ENCODE data around the gene ARPC3. TPM values are rescaled to one million over a fixed set of nuclear protein-coding genes. Genes with fewer than 3 reads are reported as not detected.

Gene ARPC3
- total and polyA plus RNA-seq, 2 of the 4 experiments (the other 2 are of a cell fraction), result 192 to 204 TPM

DNA sequence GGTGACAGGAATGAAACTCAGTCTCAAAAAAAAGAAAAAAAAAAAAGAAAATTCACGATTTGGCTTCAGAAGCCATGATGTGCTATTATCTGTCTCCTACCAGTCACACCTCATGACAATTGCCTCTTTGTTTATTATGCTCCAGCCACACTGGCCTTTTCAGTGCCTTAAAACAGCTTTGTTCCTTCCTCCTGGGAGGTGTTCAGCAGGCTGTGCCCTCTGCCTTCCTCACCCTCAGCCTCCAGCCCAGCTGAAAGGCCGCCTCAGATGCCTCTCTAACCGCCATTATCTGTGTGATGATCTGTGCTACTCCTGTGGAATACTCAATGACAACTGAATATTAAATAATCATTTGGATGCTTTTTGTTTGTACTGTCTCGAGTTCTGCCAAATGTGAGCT is 8.6 kb upstream of the ARPC3 start:
- Histone ChIP-seq H4K5ac (ENCODE audit: low read depth, low read length) (no peak overlapping the region), H3K4me2 (ENCODE audit: low read depth, low read length) (no peak overlapping the region), H2BK20ac (ENCODE audit: low read depth, low read length) (no peak overlapping the region), H4K20me1 (ENCODE audit: insufficient read depth, low read length) (no peaks in the 10 kb centered on the region), H2AK9ac (replicated peaks; ENCODE audit: low read depth, low read length, poor library complexity) (no peak overlapping the region), H3K27ac (ENCODE audit: insufficient read depth, low read length) (no peak overlapping the region), H3K79me1 (ENCODE audit: low read depth in 1 of 2, low read length in 2 of 2) (peaks cover 0 to 13% of the 10 kb centered on the region in 2 experiments; a peak in 1 of 4 replicates), H3K27me3 (ENCODE audit: control insufficient read depth, insufficient read depth, low read length) (no peaks in the 10 kb centered on the region), H2AK5ac (ENCODE audit: low read depth, low read length) (no peak overlapping the region), H3K9me3 (ENCODE audit: control insufficient read depth, insufficient read depth, low read length) (no peaks in the 10 kb centered on the region), H2BK15ac (ENCODE audit: low read depth, low read length) (no peak overlapping the region), H3K9ac (ENCODE audit: low read depth, low read length) (no peak overlapping the region), H3K23ac (ENCODE audit: low read depth, low read length) (no peak overlapping the region), H3K4ac (ENCODE audit: low read depth, low read length) (no peak overlapping the region), H3K4me1 (ENCODE audit: control insufficient read depth, insufficient read depth, low read length) (no peaks in the 10 kb centered on the region), H2BK5ac (ENCODE audit: low read depth, low read length, poor library complexity, severe bottlenecking) (no peak overlapping the region), H4K8ac (ENCODE audit: low read depth in 2 of 2, low read length in 2 of 2) (no peak overlapping the region), H3K56ac (ENCODE audit: extremely low read depth, insufficient read depth, low read length) (no peak overlapping the region), H4K91ac (ENCODE audit: insufficient read depth, low read depth, low read length) (no peak overlapping the region), H3K4me3 (ENCODE audit: insufficient read depth, low read depth, low read length) (no peak overlapping the region), H3K9me1 (ENCODE audit: insufficient read depth, low read length) (no peaks in the 10 kb centered on the region), H3K18ac (ENCODE audit: low read depth, low read length) (no peak overlapping the region), H3K14ac (replicated peaks; ENCODE audit: low read depth, low read length) (no peak overlapping the region), H3K36me3 (ENCODE audit: control insufficient read depth, insufficient read depth, low read length) (peaks cover 18% of the 10 kb centered on the region), H2BK120ac (ENCODE audit: low read depth, low read length) (no peak overlapping the region), H2AFZ (replicated peaks; ENCODE audit: low read length, poor library complexity) (no peak overlapping the region)
- ATAC-seq (ENCODE audit: low read depth), result no peak
- intact Hi-C loops (cut with micrococcal nuclease), result loop anchor here (10.0 kb wide), 1 partner anchor 266 kb away; no protein-coding TSS in a partner anchor
- ChIA-PET CTCF (interaction anchor here (0.6 kb wide), 1 partner anchor 102 kb away, joined by 3 read pairs; no protein-coding TSS in a partner anchor), POLR2A (ENCODE audit: unreplicated experiment) (no interaction called here)
- in situ Hi-C loops (cut with MboI; ENCODE audit: low sequenced_read_pairs), result loop anchor here (5.0 to 10.0 kb wide), 2 partner anchors 144 to 436 kb away; no protein-coding TSS in a partner anchor
- TF ChIP-seq MXI1 (IDR thresholded peaks at IDR 0.05; ENCODE audit: borderline replicate concordance, low read depth, low read length), result no peak
- no peak for TF ChIP-seq NFE2L2 (IDR thresholded peaks at IDR 0.05; ENCODE audit: low read depth, low read length)
- no peak for DNase-seq
- dilution Hi-C loops (cut with HindIII; ENCODE audit: low sequenced_read_pairs, unreplicated experiment), result no loop called here
- no CpG with 5 or more reads among the region's 4 CpGs for WGBS, 2 experiments (ENCODE audit: extremely low coverage in 2 of 2, insufficient read length in 1 of 2)
- no TSS peak for BruUV-seq (replicated peaks)

Measured in IMR-90 (cell line).